Measurements from ENCODE around the gene CTIF.

- TF ChIP-seq RFX5 (IDR thresholded peaks at IDR 0.05; ENCODE audit: low read length) (no peak), FOXJ3 (CRISPR knock-in tag; IDR thresholded peaks at IDR 0.05) (no peak), POLR2AphosphoS5 (IDR thresholded peaks at IDR 0.05; ENCODE audit: low read depth, low read length) (no peak), MAX (IDR thresholded peaks at IDR 0.05; ENCODE audit: low read depth) (no peak), CTCF (IDR thresholded peaks at IDR 0.05) (no peak), MXI1 (IDR thresholded peaks at IDR 0.05; ENCODE audit: low read depth, low read length) (no peak), EP300 (IDR thresholded peaks at IDR 0.05; ENCODE audit: borderline replicate concordance in 1 of 2, low read depth in 1 of 2, low read length in 1 of 2) (no peak)
Measured at GRCh38 chr18:48783616-48784520, 245.0 kb downstream of the CTIF start.

Data from SK-N-SH (cell line).